Naive B cell (primary cell): ENCODE measurements around the gene PDGFB. TPM values are rescaled to one million over a fixed set of nuclear protein-coding genes. Genes with fewer than 3 reads are reported as not detected.
A peak's percentile ranks its signal among the peaks of the same experiment; 100 is the strongest.

Experiments
- ATAC-seq, 2 donors: fragments of 150-1000 bp; cut with Tn5 transposase; 2 replicates each; pipeline ENCODE4 v1.10.0; 2021; ENCODE audit warnings: low read depth in 2 of 2, mild to moderate bottlenecking in 2 of 2, moderate library complexity in 2 of 2
- DNase-seq: peaks from one replicate; pipeline ENCODE4 v3.0.0; 2022
- H3K27ac Mint-ChIP-seq, 6 donors: one replicate each; pipeline ENCODE4 v1.8.0; 2020 to 2022; ENCODE audit warnings: mild to moderate bottlenecking in 6 of 6, mixed read lengths in 6 of 6, moderate library complexity in 5 of 6, inconsistent platforms in 2 of 6
- H3K27me3 Mint-ChIP-seq, 3 donors: one replicate each; pipeline ENCODE4 v1.8.0; 2021 to 2022; ENCODE audit warnings: mixed read lengths in 3 of 3, mild to moderate bottlenecking in 1 of 3
- H3K36me3 Mint-ChIP-seq, 2 donors: one replicate each; pipeline ENCODE4 v1.8.0; 2020 to 2022; ENCODE audit warnings: mixed read lengths in 2 of 2, inconsistent platforms in 1 of 2, mild to moderate bottlenecking in 1 of 2
- H3K4me1 Mint-ChIP-seq, 3 donors: one replicate each; pipeline ENCODE4 v1.8.0; 2020 to 2022; ENCODE audit warnings: mixed read lengths in 3 of 3, inconsistent platforms in 1 of 3, mild to moderate bottlenecking in 1 of 3, moderate library complexity in 1 of 3
- H3K4me3 Mint-ChIP-seq, 8 donors: one replicate each; pipeline ENCODE4 v1.8.0; 2020 to 2022; ENCODE audit warnings: mild to moderate bottlenecking in 8 of 8, mixed read lengths in 8 of 8, moderate library complexity in 8 of 8, inconsistent platforms in 2 of 8
- H3K9me3 Mint-ChIP-seq, 7 donors: one replicate each; pipeline ENCODE4 v1.8.0; 2020 to 2022; ENCODE audit warnings: mixed read lengths in 7 of 7, mild to moderate bottlenecking in 5 of 7, inconsistent platforms in 2 of 7, moderate library complexity in 1 of 7
- polyA plus RNA-seq, 6 donors: library from polyadenylated mRNA; unstranded; fragments of 300-500 nt; fragmentation: Illumina TruSeq; gene quantifications; one replicate each; pipeline ENCODE4 v1.2.3, GENCODE V29; 2021; ENCODE audit warnings: low read depth in 6 of 6

The PDGFB gene
- polyA plus RNA-seq, 6 donors from 2014 or later = not detected

GRCh38 chr22:39230261-39231196 is 14.3 kb downstream of the PDGFB start:
- Mint-ChIP-seq H3K27ac (no peak overlapping the region), H3K4me3 (no peak overlapping the region), H3K27me3 (peaks cover 60 to 98% (median 86%) of the 10 kb centered on the region in 3 donors)

GRCh38 chr22:39229688-39230260 is 15.0 kb downstream of the PDGFB start:
- peaks cover 0 to 2% (median 0%) of the 10 kb centered on the region in 7 donors for H3K9me3 Mint-ChIP-seq
- no peaks in the 10 kb centered on the region for H3K36me3 Mint-ChIP-seq
- peaks cover 62 to 98% (median 79%) of the 10 kb centered on the region in 3 donors for H3K27me3 Mint-ChIP-seq
- no peak overlapping the region for H3K27ac Mint-ChIP-seq
- peaks cover 12 to 15% (median 14%) of the 10 kb centered on the region in 3 donors for H3K4me1 Mint-ChIP-seq
- peak overlapping the region in 1 of 8 donors; percentile 59 for H3K4me3 Mint-ChIP-seq
- ATAC-seq (peak; percentile 35 to 39), DNase-seq (no peak)

More at GRCh38 chr22:39230261-39231196, 14.3 kb downstream of the PDGFB start:
- DNase-seq = no peak
- peaks cover 0 to 2% (median 0%) of the 10 kb centered on the region in 7 donors for H3K9me3 Mint-ChIP-seq
- peak in 1 of 2 donors; percentile 36 for ATAC-seq
- peaks cover 17 to 19% (median 19%) of the 10 kb centered on the region in 3 donors for H3K4me1 Mint-ChIP-seq
- no peaks in the 10 kb centered on the region for H3K36me3 Mint-ChIP-seq

GRCh38 chr22:39229075-39229474 is 15.7 kb downstream of the PDGFB start:
- Mint-ChIP-seq H3K4me1 (peaks cover 8 to 11% (median 9%) of the 10 kb centered on the region in 3 donors), H3K9me3 (peaks cover 0 to 2% (median 0%) of the 10 kb centered on the region in 7 donors), H3K27ac (no peak overlapping the region), H3K36me3 (no peaks in the 10 kb centered on the region), H3K27me3 (peaks cover 56 to 98% (median 79%) of the 10 kb centered on the region in 3 donors), H3K4me3 (peak overlapping the region in 1 of 8 donors; percentile 42)
- ATAC-seq (no peak), DNase-seq (no peak)

GRCh38 chr22:39227542-39228272 is 17.1 kb downstream of the PDGFB start:
- H3K27ac Mint-ChIP-seq = no peak overlapping the region
- peaks cover 52 to 98% (median 79%) of the 10 kb centered on the region in 3 donors for H3K27me3 Mint-ChIP-seq

GRCh38 chr22:39226353-39226752 is 18.4 kb downstream of the PDGFB start:
- Mint-ChIP-seq H3K4me3 (no peak overlapping the region), H3K9me3 (peaks cover 0 to 5% (median 0%) of the 10 kb centered on the region in 7 donors), H3K4me1 (peaks cover 8 to 17% (median 8%) of the 10 kb centered on the region in 3 donors), H3K36me3 (no peaks in the 10 kb centered on the region), H3K27me3 (peaks cover 52 to 96% (median 79%) of the 10 kb centered on the region in 3 donors), H3K27ac (no peak overlapping the region)
- DNase-seq (no peak), ATAC-seq (no peak)

More at GRCh38 chr22:39227542-39228272, 17.1 kb downstream of the PDGFB start:
- peaks cover 0 to 2% (median 0%) of the 10 kb centered on the region in 7 donors for H3K9me3 Mint-ChIP-seq
- no peak overlapping the region for H3K4me3 Mint-ChIP-seq
- ATAC-seq = no peak
- H3K36me3 Mint-ChIP-seq = no peaks in the 10 kb centered on the region
- peaks cover 8 to 17% (median 8%) of the 10 kb centered on the region in 3 donors for H3K4me1 Mint-ChIP-seq
- DNase-seq = no peak

GRCh38 chr22:39225591-39225990 is 19.2 kb downstream of the PDGFB start:
- H3K27me3 Mint-ChIP-seq = peaks cover 49 to 96% (median 79%) of the 10 kb centered on the region in 3 donors
- H3K4me1 Mint-ChIP-seq = peaks cover 6 to 15% (median 12%) of the 10 kb centered on the region in 3 donors
- ATAC-seq (no peak), DNase-seq (no peak)
- no peak overlapping the region for H3K4me3 Mint-ChIP-seq
- H3K27ac Mint-ChIP-seq = no peak overlapping the region
- H3K36me3 Mint-ChIP-seq = no peaks in the 10 kb centered on the region
- peaks cover 0 to 5% (median 2%) of the 10 kb centered on the region in 7 donors for H3K9me3 Mint-ChIP-seq

- no peak for DNase-seq
- Mint-ChIP-seq H3K4me3 (no peak overlapping the region), H3K4me1 (peaks cover 0 to 12% (median 8%) of the 10 kb centered on the region in 3 donors), H3K9me3 (peaks cover 0 to 8% (median 4%) of the 10 kb centered on the region in 7 donors), H3K36me3 (peaks cover 0 to 8% of the 10 kb centered on the region in 2 donors), H3K27me3 (peaks cover 49 to 94% (median 79%) of the 10 kb centered on the region in 3 donors), H3K27ac (no peak overlapping the region)
- no peak for ATAC-seq
Observed at GRCh38 chr22:39224550-39224949, 20.2 kb downstream of the PDGFB start.

GRCh38 chr22:39223091-39223710 is 21.6 kb downstream of the PDGFB start:
- H3K27ac Mint-ChIP-seq = no peak overlapping the region
- peak overlapping the region in 1 of 8 donors; percentile 54 for H3K4me3 Mint-ChIP-seq
- peaks cover 0 to 8% of the 10 kb centered on the region in 2 donors for H3K36me3 Mint-ChIP-seq
- peaks cover 48 to 84% (median 72%) of the 10 kb centered on the region in 3 donors for H3K27me3 Mint-ChIP-seq
- peaks cover 0 to 9% (median 5%) of the 10 kb centered on the region in 7 donors for H3K9me3 Mint-ChIP-seq
- DNase-seq = no peak
- ATAC-seq = peak; percentile 50 to 52
- H3K4me1 Mint-ChIP-seq = peaks cover 0 to 12% (median 8%) of the 10 kb centered on the region in 3 donors

- Mint-ChIP-seq H3K27ac (no peak overlapping the region), H3K9me3 (peaks cover 2 to 11% (median 8%) of the 10 kb centered on the region in 7 donors), H3K4me3 (no peak overlapping the region), H3K4me1 (peaks cover 0 to 12% (median 8%) of the 10 kb centered on the region in 3 donors), H3K36me3 (peaks cover 0 to 8% of the 10 kb centered on the region in 2 donors), H3K27me3 (peaks cover 52 to 82% (median 61%) of the 10 kb centered on the region in 3 donors)
- ATAC-seq (no peak), DNase-seq (no peak)
Observed at GRCh38 chr22:39221999-39222686, 22.6 kb downstream of the PDGFB start.

- Mint-ChIP-seq H3K27me3 (peaks cover 56 to 79% (median 57%) of the 10 kb centered on the region in 3 donors), H3K36me3 (peaks cover 0 to 8% of the 10 kb centered on the region in 2 donors), H3K27ac (peak overlapping the region in 1 of 6 donors; percentile 8), H3K4me3 (no peak overlapping the region), H3K9me3 (peaks cover 4 to 12% (median 8%) of the 10 kb centered on the region in 7 donors), H3K4me1 (peaks cover 0 to 12% (median 8%) of the 10 kb centered on the region in 3 donors)
- no peak for ATAC-seq
- no peak for DNase-seq
Observed at GRCh38 chr22:39220890-39221850, 23.6 kb downstream of the PDGFB start.

- H3K27ac Mint-ChIP-seq = peak overlapping the region in 1 of 6 donors; percentile 57
- peaks cover 4 to 12% (median 8%) of the 10 kb centered on the region in 7 donors for H3K9me3 Mint-ChIP-seq
- peaks cover 0 to 15% (median 8%) of the 10 kb centered on the region in 3 donors for H3K4me1 Mint-ChIP-seq
- peaks cover 50 to 79% (median 57%) of the 10 kb centered on the region in 3 donors for H3K27me3 Mint-ChIP-seq
- DNase-seq = no peak
- no peak for ATAC-seq
- peaks cover 0 to 8% of the 10 kb centered on the region in 2 donors for H3K36me3 Mint-ChIP-seq
- no peak overlapping the region for H3K4me3 Mint-ChIP-seq
Observed at GRCh38 chr22:39220450-39220849, 24.3 kb downstream of the PDGFB start.
